Measurements from ENCODE around the gene NDUFB5.

- no peak for TF ChIP-seq NFXL1 (IDR thresholded peaks at IDR 0.05; ENCODE audit: borderline replicate concordance)
- TF ChIP-seq REST (IDR thresholded peaks at IDR 0.05; ENCODE audit: low read depth, low read length): no peak
- no peak for TF ChIP-seq TARDBP (IDR thresholded peaks at IDR 0.05; ENCODE audit: borderline replicate concordance)
- TF ChIP-seq CTCF (IDR thresholded peaks at IDR 0.05 in 2 of 3, conservative IDR thresholded peaks at IDR 0.05 in 1 of 3; ENCODE audit: control insufficient read depth in 2 of 3, extremely low read depth in 1 of 3, insufficient read depth in 1 of 3, low read depth in 3 of 3, low read length in 3 of 3): no peak
- no peak for TF ChIP-seq NRF1 (conservative IDR thresholded peaks at IDR 0.05; ENCODE audit: low read depth, low read length)
- no peak for TF ChIP-seq EP300 (IDR thresholded peaks at IDR 0.05; ENCODE audit: borderline replicate concordance in 1 of 2, control insufficient read depth in 1 of 2, low read depth in 2 of 2, low read length in 2 of 2)
- TF ChIP-seq PBX3 (IDR thresholded peaks at IDR 0.05; ENCODE audit: insufficient replicate concordance, low read depth, low read length): no peak
- no peak for TF ChIP-seq JUNB (IDR thresholded peaks at IDR 0.05)
These were observed 67.2 kb downstream of the NDUFB5 start for GRCh38 chr3:179671747-179672242.
